ENCODE results near the gene HPS1. TPM values are rescaled to one million over a fixed set of nuclear protein-coding genes. Genes with fewer than 3 reads are reported as not detected.

HPS1 gene
- total and polyA plus RNA-seq, 2 of the 4 experiments (the other 2 are of a cell fraction) = 14.0 to 55.2 TPM

GRCh38 chr10:98417481-98417959 is 29.2 kb downstream of the HPS1 start:
- DNase-seq = no peak
- Histone ChIP-seq H2BK120ac (ENCODE audit: low read depth, low read length) (no peak overlapping the region), H2BK20ac (ENCODE audit: low read depth, low read length) (no peak overlapping the region), H3K9me1 (ENCODE audit: insufficient read depth, low read length) (peaks cover 12% of the 10 kb centered on the region), H3K4me1 (ENCODE audit: control insufficient read depth, insufficient read depth, low read length) (peaks cover 12% of the 10 kb centered on the region), H3K18ac (ENCODE audit: low read depth, low read length) (no peak overlapping the region), H3K27me3 (ENCODE audit: control insufficient read depth, insufficient read depth, low read length) (no peaks in the 10 kb centered on the region), H3K23ac (ENCODE audit: low read depth, low read length) (no peak overlapping the region), H3K4me3 (ENCODE audit: insufficient read depth, low read depth, low read length) (no peak overlapping the region), H4K5ac (ENCODE audit: low read depth, low read length) (no peak overlapping the region), H4K8ac (ENCODE audit: low read depth in 2 of 2, low read length in 2 of 2) (no peak overlapping the region), H3K9ac (ENCODE audit: low read depth, low read length) (no peak overlapping the region), H3K56ac (ENCODE audit: extremely low read depth, insufficient read depth, low read length) (no peak overlapping the region), H3K4ac (ENCODE audit: low read depth, low read length) (no peak overlapping the region), H3K27ac (ENCODE audit: insufficient read depth, low read length) (no peak overlapping the region), H4K20me1 (ENCODE audit: insufficient read depth, low read length) (no peaks in the 10 kb centered on the region), H2AK5ac (ENCODE audit: low read depth, low read length) (no peak overlapping the region), H2AK9ac (replicated peaks; ENCODE audit: low read depth, low read length, poor library complexity) (no peak overlapping the region), H3K14ac (replicated peaks; ENCODE audit: low read depth, low read length) (no peak overlapping the region), H2BK5ac (ENCODE audit: low read depth, low read length, poor library complexity, severe bottlenecking) (no peak overlapping the region), H2AFZ (replicated peaks; ENCODE audit: low read length, poor library complexity) (no peak overlapping the region), H3K4me2 (ENCODE audit: low read depth, low read length) (no peak overlapping the region), H3K9me3 (ENCODE audit: control insufficient read depth, insufficient read depth, low read length) (no peaks in the 10 kb centered on the region), H3K79me1 (ENCODE audit: low read depth in 1 of 2, low read length in 2 of 2) (peaks cover 10 to 17% of the 10 kb centered on the region in 2 experiments; a peak in 3 of 4 replicates), H3K36me3 (ENCODE audit: control insufficient read depth, insufficient read depth, low read length) (peaks cover 33% of the 10 kb centered on the region), H4K91ac (ENCODE audit: insufficient read depth, low read depth, low read length) (no peak overlapping the region), H2BK15ac (ENCODE audit: low read depth, low read length) (no peak overlapping the region)
- intact Hi-C loops (cut with micrococcal nuclease) (loop anchor here (10.0 kb wide), 1 partner anchor 243 kb away; no protein-coding TSS in a partner anchor), in situ Hi-C loops (cut with MboI; ENCODE audit: low sequenced_read_pairs) (no loop called here), dilution Hi-C loops (cut with HindIII; ENCODE audit: low sequenced_read_pairs, unreplicated experiment) (no loop called here)
- BruUV-seq (replicated peaks) = no TSS peak
- ChIA-PET POLR2A (ENCODE audit: unreplicated experiment) (no interaction called here), CTCF (no interaction called here)
- TF ChIP-seq MAFK (IDR thresholded peaks at IDR 0.05; ENCODE audit: low read depth, low read length) (no peak), NFE2L2 (IDR thresholded peaks at IDR 0.05; ENCODE audit: low read depth, low read length) (no peak), CHD1 (IDR thresholded peaks at IDR 0.05; ENCODE audit: low read depth, low read length) (no peak), SMC3 (IDR thresholded peaks at IDR 0.05; ENCODE audit: low read depth, low read length) (no peak), MXI1 (IDR thresholded peaks at IDR 0.05; ENCODE audit: borderline replicate concordance, low read depth, low read length) (no peak)
- 93% methylated on average over 8 of the region's 19 CpGs; no CpG with 5 or more reads in 1 of the 2 experiments for WGBS, 2 experiments (ENCODE audit: extremely low coverage in 2 of 2, insufficient read length in 1 of 2)
- ATAC-seq (ENCODE audit: low read depth) = no peak

All from IMR-90 (cell line).